Ishikawa (cell line): ENCODE data around the gene MITF.

Experiments used
- CREB1 ChIP-seq: IDR thresholded peaks from 2 replicates; pipeline ENCODE4 v1.6.1; 2012; ENCODE audit warnings: low read depth
- EGR1 ChIP-seq: IDR thresholded peaks from 2 replicates; pipeline ENCODE4 v1.6.1; 2012
- EP300 ChIP-seq: IDR thresholded peaks from 2 replicates; pipeline ENCODE4 v1.6.1; 2012; ENCODE audit warnings: borderline replicate concordance
- FOXM1 ChIP-seq: IDR thresholded peaks from 2 replicates; pipeline ENCODE4 v1.6.1; 2012; ENCODE audit warnings: low read depth, borderline replicate concordance
- NFIC ChIP-seq: IDR thresholded peaks from 2 replicates; pipeline ENCODE4 v1.6.1; 2012
- RAD21 ChIP-seq: IDR thresholded peaks from 2 replicates; pipeline ENCODE4 v1.6.1; 2012; ENCODE audit warnings: low read depth
- REST ChIP-seq: IDR thresholded peaks from 2 replicates; pipeline ENCODE4 v1.6.1; 2012; ENCODE audit warnings: low read depth, mild to moderate bottlenecking
- TAF1 ChIP-seq: IDR thresholded peaks from 2 replicates; pipeline ENCODE4 v1.6.1; 2012; ENCODE audit warnings: low read depth, mild to moderate bottlenecking
- TCF12 ChIP-seq: IDR thresholded peaks from 2 replicates; pipeline ENCODE4 v1.6.1; 2012; ENCODE audit warnings: low read depth
- TEAD4 ChIP-seq: IDR thresholded peaks from 2 replicates; pipeline ENCODE4 v1.6.1; 2012
- YY1 ChIP-seq: IDR thresholded peaks from 2 replicates; pipeline ENCODE4 v1.6.1; 2012; ENCODE audit warnings: low read depth
- TF ChIP-seq, protein P1 (sequence below): IDR thresholded peaks from 2 replicates; pipeline ENCODE4 v1.6.1; 2012

- TF ChIP-seq EGR1 (no peak), FOXM1 (peak; percentile 48; the same call in 1 of the 2 replicates), RAD21 (no peak), NFIC (no peak), REST (no peak), CREB1 (no peak), YY1 (no peak), TEAD4 (no peak), TAF1 (no peak), TCF12 (no peak), EP300 (no peak)
- TF ChIP-seq, protein P1, sequence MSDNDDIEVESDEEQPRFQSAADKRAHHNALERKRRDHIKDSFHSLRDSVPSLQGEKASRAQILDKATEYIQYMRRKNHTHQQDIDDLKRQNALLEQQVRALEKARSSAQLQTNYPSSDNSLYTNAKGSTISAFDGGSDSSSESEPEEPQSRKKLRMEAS, result no peak
These were observed 246.0 kb downstream of the MITF start for GRCh38 chr3:69985266-69985665.
